CD4-positive, alpha-beta T cell (primary cell): Measurements from ENCODE around the gene TAS1R1. TPM values are rescaled to one million over a fixed set of nuclear protein-coding genes. Genes with fewer than 3 reads are reported as not detected.

Experiments used
- ATAC-seq: fragments of 200-7000 bp; cut with Tn5 transposase; one replicate; pipeline ENCODE4 v1.10.0; 2022; ENCODE audit warnings: mild to moderate bottlenecking; ENCODE audit not compliant: poor library complexity
- CTCF ChIA-PET: fragments of 350-600 bp; sonication (Branson Sonifier 250); formaldehyde crosslinking; loops from one replicate; lab custom pipeline; 2021; ENCODE audit warnings: antibody characterized with exemption, inconsistent platforms; lab: Charles Lee
- POLR2A ChIA-PET: fragments of 350-600 bp; sonication (Branson Sonifier 250); formaldehyde crosslinking; loops from one replicate; lab custom pipeline; 2021; ENCODE audit warnings: antibody characterized with exemption, inconsistent platforms; lab: Charles Lee
- DNase-seq, 14 experiments: peaks; one replicate each; pipeline ENCODE4 v3.0.0-alpha.2; 2013 to 2020; ENCODE audit warnings: mixed read lengths in 2 of 14
- H3K27ac ChIP-seq, 2 donors: one replicate each; pipeline versions ENCODE4 v1.5.1 to v1.7.0; 2013; ENCODE audit warnings: low read length in 2 of 2, low read depth in 1 of 2, mild to moderate bottlenecking in 1 of 2
- H3K27me3 ChIP-seq, 2 experiments: 1 replicate in 1 of 2; 2 replicates in 1 of 2; pipeline versions ENCODE4 v1.6.1 to v1.7.0; 2013; ENCODE audit warnings: low read length in 2 of 2, control low read depth in 1 of 2, mild to moderate bottlenecking in 1 of 2, moderate library complexity in 1 of 2; ENCODE audit not compliant: insufficient read depth in 2 of 2, control insufficient read depth in 1 of 2
- H3K36me3 ChIP-seq: one replicate; pipeline ENCODE4 v1.6.1; 2013; ENCODE audit warnings: low read length, control low read depth; ENCODE audit not compliant: insufficient read depth
- H3K4me1 ChIP-seq: one replicate; pipeline ENCODE4 v1.6.1; 2013; ENCODE audit warnings: low read length, control low read depth; ENCODE audit not compliant: insufficient read depth
- H3K4me3 ChIP-seq: one replicate; pipeline ENCODE4 v1.5.1; 2013; ENCODE audit warnings: mild to moderate bottlenecking, low read length, moderate library complexity
- H3K9me3 ChIP-seq, 2 experiments: 1 replicate in 1 of 2; 2 replicates in 1 of 2; pipeline versions ENCODE4 v1.6.1 to v1.7.0; 2013; ENCODE audit warnings: low read length in 2 of 2, mild to moderate bottlenecking in 2 of 2, control low read depth in 1 of 2, moderate library complexity in 1 of 2; ENCODE audit not compliant: control insufficient read depth in 1 of 2, insufficient read depth in 1 of 2
- H3K27ac Mint-ChIP-seq: one replicate; pipeline ENCODE4 v1.8.0; 2020; ENCODE audit warnings: mixed read lengths
- H3K27me3 Mint-ChIP-seq: one replicate; pipeline ENCODE4 v1.8.0; 2021; ENCODE audit warnings: mixed read lengths
- H3K36me3 Mint-ChIP-seq: one replicate; pipeline ENCODE4 v1.8.0; 2021; ENCODE audit warnings: low read depth, mixed read lengths
- H3K4me1 Mint-ChIP-seq: one replicate; pipeline ENCODE4 v1.8.0; 2021; ENCODE audit warnings: low read depth, mixed read lengths
- H3K4me3 Mint-ChIP-seq: one replicate; pipeline ENCODE4 v1.8.0; 2020; ENCODE audit warnings: mild to moderate bottlenecking, mixed read lengths
- H3K9me3 Mint-ChIP-seq: one replicate; pipeline ENCODE4 v1.8.0; 2020; ENCODE audit warnings: mixed read lengths
- intact Hi-C, 2 experiments: fragments of 100-400 bp; cut with DNase I in 1 of 2; cut with micrococcal nuclease in 1 of 2; formaldehyde crosslinking; loops; one replicate each; pipeline versions ENCODE4 v1.15.1 to v1.9.0; 2023 to 2025; cut with DNase I, micrococcal nuclease
- total RNA-seq, 174 experiments: library from RNA in 2 of 174; stranded (reverse) in 2 of 174; gene quantifications; one replicate each; pipeline ENCODE4 v1.2.3 and lab custom pipeline; 2021 to 2026
- TF ChIP-seq, protein P1 (sequence below): fragments of 200-600 bp; IDR thresholded peaks from one replicate; pipeline ENCODE4 v1.8.0; 2022; ENCODE audit warnings: antibody characterized with exemption, mild to moderate bottlenecking

Gene TAS1R1
- total RNA-seq, 2 experiments from 2014 or later: not detected

DNA sequence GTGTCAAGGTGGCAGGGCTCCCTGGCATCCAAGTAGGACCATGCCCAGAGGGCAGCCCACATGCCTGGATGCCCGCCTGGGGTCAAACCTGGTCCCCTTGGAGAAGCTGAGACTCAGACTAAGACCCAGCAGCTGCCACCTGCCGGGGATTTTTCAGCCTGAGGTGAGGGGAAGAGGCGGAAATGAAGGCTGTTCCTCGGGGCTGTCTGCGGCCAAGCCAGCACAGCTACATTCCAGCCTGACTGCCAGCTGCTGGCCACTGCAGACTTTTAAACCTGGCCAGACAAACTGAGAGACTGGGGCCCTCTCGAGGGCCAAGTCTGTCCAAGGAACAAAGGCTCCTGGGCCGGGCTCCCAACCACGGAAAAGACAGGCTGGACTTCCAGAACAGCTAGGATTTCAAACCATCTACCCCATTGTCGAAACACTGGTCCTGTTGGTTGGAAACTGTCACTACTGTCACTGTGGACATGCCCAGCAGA, 41.7 kb upstream of the TAS1R1 start:
- Mint-ChIP-seq H3K9me3 (no peaks in the 10 kb centered on the region), H3K4me1 (no peaks in the 10 kb centered on the region), H3K4me3 (no peak overlapping the region), H3K27me3 (no peaks in the 10 kb centered on the region), H3K36me3 (no peaks in the 10 kb centered on the region), H3K27ac (no peak overlapping the region)
- H3K4me1 ChIP-seq: no peaks in the 10 kb centered on the region
- H3K27ac ChIP-seq: no peak overlapping the region
- intact Hi-C loops: no loop called here
- H3K27me3 ChIP-seq: peaks cover 0 to 2% of the 10 kb centered on the region in 2 experiments
- H3K4me3 ChIP-seq: no peak overlapping the region
- ATAC-seq (no peak), DNase-seq (peak in 1 of 14 experiments; percentile 6)
- TF ChIP-seq, protein P1, sequence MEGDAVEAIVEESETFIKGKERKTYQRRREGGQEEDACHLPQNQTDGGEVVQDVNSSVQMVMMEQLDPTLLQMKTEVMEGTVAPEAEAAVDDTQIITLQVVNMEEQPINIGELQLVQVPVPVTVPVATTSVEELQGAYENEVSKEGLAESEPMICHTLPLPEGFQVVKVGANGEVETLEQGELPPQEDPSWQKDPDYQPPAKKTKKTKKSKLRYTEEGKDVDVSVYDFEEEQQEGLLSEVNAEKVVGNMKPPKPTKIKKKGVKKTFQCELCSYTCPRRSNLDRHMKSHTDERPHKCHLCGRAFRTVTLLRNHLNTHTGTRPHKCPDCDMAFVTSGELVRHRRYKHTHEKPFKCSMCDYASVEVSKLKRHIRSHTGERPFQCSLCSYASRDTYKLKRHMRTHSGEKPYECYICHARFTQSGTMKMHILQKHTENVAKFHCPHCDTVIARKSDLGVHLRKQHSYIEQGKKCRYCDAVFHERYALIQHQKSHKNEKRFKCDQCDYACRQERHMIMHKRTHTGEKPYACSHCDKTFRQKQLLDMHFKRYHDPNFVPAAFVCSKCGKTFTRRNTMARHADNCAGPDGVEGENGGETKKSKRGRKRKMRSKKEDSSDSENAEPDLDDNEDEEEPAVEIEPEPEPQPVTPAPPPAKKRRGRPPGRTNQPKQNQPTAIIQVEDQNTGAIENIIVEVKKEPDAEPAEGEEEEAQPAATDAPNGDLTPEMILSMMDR: no peak
- POLR2A ChIA-PET: no interaction called here
- peaks cover 0 to 7% of the 10 kb centered on the region in 2 experiments for H3K9me3 ChIP-seq
- no peaks in the 10 kb centered on the region for H3K36me3 ChIP-seq
- CTCF ChIA-PET: no interaction called here

DNA sequence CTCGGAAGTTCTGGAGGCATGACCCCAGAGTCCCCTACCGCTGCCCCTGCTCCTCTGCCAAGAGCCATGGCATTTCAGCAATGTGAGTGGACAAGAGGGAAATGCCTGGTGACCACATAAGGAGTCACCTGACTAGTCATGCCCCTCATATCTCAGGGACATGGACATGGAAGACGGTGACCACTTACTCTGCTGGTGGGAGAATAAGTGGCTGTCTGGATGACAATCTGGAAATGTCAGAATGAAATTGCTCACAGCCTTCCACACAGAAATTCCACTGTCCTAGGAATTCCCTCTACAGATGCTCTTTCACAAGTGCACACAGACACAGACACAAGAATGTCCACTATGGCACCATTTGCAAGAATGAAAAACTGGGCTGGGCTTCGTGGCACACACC, 39.3 kb upstream of the TAS1R1 start:
- H3K4me1 Mint-ChIP-seq: no peaks in the 10 kb centered on the region
- ChIA-PET CTCF (no interaction called here), POLR2A (no interaction called here)
- Histone ChIP-seq H3K36me3 (no peaks in the 10 kb centered on the region), H3K27ac (no peak overlapping the region), H3K4me1 (no peaks in the 10 kb centered on the region), H3K9me3 (no peaks in the 10 kb centered on the region), H3K27me3 (no peaks in the 10 kb centered on the region), H3K4me3 (no peak overlapping the region)
- no peak for ATAC-seq
- no peaks in the 10 kb centered on the region for H3K27me3 Mint-ChIP-seq
- no peaks in the 10 kb centered on the region for H3K36me3 Mint-ChIP-seq
- no peak overlapping the region for H3K27ac Mint-ChIP-seq
- TF ChIP-seq, protein P1: no peak
- H3K9me3 Mint-ChIP-seq: no peaks in the 10 kb centered on the region
- DNase-seq: no peak
- intact Hi-C loops: no loop called here
- no peak overlapping the region for H3K4me3 Mint-ChIP-seq

DNA sequence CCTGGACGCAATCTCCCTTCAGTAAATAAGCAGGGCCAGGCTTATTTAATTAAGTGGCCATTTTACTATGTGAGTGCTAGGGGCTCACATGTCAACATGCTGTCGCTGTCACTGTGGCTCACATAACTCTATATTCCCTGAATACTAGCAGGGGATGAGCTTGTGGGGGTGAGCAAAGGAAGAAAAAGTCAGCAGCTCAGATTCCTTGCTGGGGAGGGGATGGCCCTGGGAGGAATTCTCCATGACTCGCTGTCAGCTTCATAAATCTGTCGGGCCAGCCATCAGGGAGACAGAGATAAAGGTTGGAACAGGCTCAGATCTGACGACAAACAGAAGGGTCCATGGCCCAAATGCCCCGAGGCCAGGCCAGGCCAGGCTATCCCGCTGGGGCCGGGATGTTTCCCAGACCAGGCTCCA, 37.7 kb upstream of the TAS1R1 start:
- H3K27me3 Mint-ChIP-seq: no peaks in the 10 kb centered on the region
- intact Hi-C loops: no loop called here
- H3K9me3 Mint-ChIP-seq: no peaks in the 10 kb centered on the region
- Histone ChIP-seq H3K27ac (no peak overlapping the region), H3K36me3 (peaks cover 4% of the 10 kb centered on the region), H3K9me3 (no peaks in the 10 kb centered on the region), H3K4me3 (no peak overlapping the region), H3K27me3 (no peaks in the 10 kb centered on the region), H3K4me1 (no peaks in the 10 kb centered on the region)
- DNase-seq (no peak), ATAC-seq (no peak)
- no peaks in the 10 kb centered on the region for H3K36me3 Mint-ChIP-seq
- CTCF ChIA-PET: no interaction called here
- H3K27ac Mint-ChIP-seq: no peak overlapping the region
- POLR2A ChIA-PET: interaction anchor here (0.7 kb wide), 1 partner anchor 37 kb away, joined by 5 read pairs; the partner anchor contains the start of gene NOL9
- TF ChIP-seq, protein P1: no peak
- no peak overlapping the region for H3K4me3 Mint-ChIP-seq
- H3K4me1 Mint-ChIP-seq: no peaks in the 10 kb centered on the region
